BE2C (cell line): ENCODE data around the gene AGBL4.

Source experiments
- DNase-seq: peaks from one replicate; pipeline ENCODE4 v3.0.0-alpha.2; 2020
- H3K27me3 ChIP-seq: fragments of 250-450 bp; sonication (Bioruptor Pico); 2 replicates; pipeline ENCODE4 v1.5.1; 2020; ENCODE audit warnings: mild to moderate bottlenecking
- H3K36me3 ChIP-seq: fragments of 250-450 bp; sonication (Bioruptor Pico); 2 replicates; pipeline ENCODE4 v1.5.1; 2020; ENCODE audit warnings: mild to moderate bottlenecking
- H3K4me1 ChIP-seq: fragments of 250-450 bp; sonication (Bioruptor Pico); 2 replicates; pipeline ENCODE4 v1.5.1; 2020
- H3K4me3 ChIP-seq: 2 replicates; pipeline ENCODE4 v1.5.1; 2011; ENCODE audit warnings: low read depth, low read length
- H3K9me3 ChIP-seq: fragments of 250-450 bp; sonication (Bioruptor Pico); 2 replicates; pipeline ENCODE4 v1.5.1; 2020
- CTCF ChIP-seq: IDR thresholded peaks from 2 replicates; pipeline ENCODE4 v1.5.1; 2012; ENCODE audit warnings: mild to moderate bottlenecking, low read depth, low read length

The AGBL4 gene

GRCh38 chr1:48693674-48694320 lies 1330.0 kb downstream of the AGBL4 start:
- Histone ChIP-seq H3K4me3 (no peak overlapping the region), H3K36me3 (no peaks in the 10 kb centered on the region), H3K9me3 (no peaks in the 10 kb centered on the region), H3K27me3 (no peaks in the 10 kb centered on the region), H3K4me1 (no peaks in the 10 kb centered on the region)
- DNase-seq, result no peak
- TF ChIP-seq CTCF, result no peak

- Histone ChIP-seq H3K4me1 (no peaks in the 10 kb centered on the region), H3K4me3 (no peak overlapping the region), H3K27me3 (no peaks in the 10 kb centered on the region), H3K9me3 (no peaks in the 10 kb centered on the region), H3K36me3 (no peaks in the 10 kb centered on the region)
- no peak for DNase-seq
- TF ChIP-seq CTCF, result no peak
Measured at GRCh38 chr1:48693180-48693579, 1330.6 kb downstream of the AGBL4 start.

GRCh38 chr1:48692235-48692634 lies 1331.5 kb downstream of the AGBL4 start:
- Histone ChIP-seq H3K27me3 (no peaks in the 10 kb centered on the region), H3K4me3 (no peak overlapping the region), H3K4me1 (no peaks in the 10 kb centered on the region), H3K9me3 (no peaks in the 10 kb centered on the region), H3K36me3 (no peaks in the 10 kb centered on the region)
- no peak for TF ChIP-seq CTCF
- DNase-seq, result no peak

GRCh38 chr1:48691429-48692001 lies 1332.2 kb downstream of the AGBL4 start:
- DNase-seq, result no peak
- H3K9me3 ChIP-seq, result no peaks in the 10 kb centered on the region
- no peak for TF ChIP-seq CTCF
- no peaks in the 10 kb centered on the region for H3K4me1 ChIP-seq
- H3K27me3 ChIP-seq, result no peaks in the 10 kb centered on the region
- H3K36me3 ChIP-seq, result no peaks in the 10 kb centered on the region
- H3K4me3 ChIP-seq, result no peak overlapping the region

GRCh38 chr1:48688102-48688760 lies 1335.5 kb downstream of the AGBL4 start:
- DNase-seq, result no peak
- Histone ChIP-seq H3K9me3 (no peaks in the 10 kb centered on the region), H3K36me3 (no peaks in the 10 kb centered on the region), H3K4me1 (no peaks in the 10 kb centered on the region), H3K27me3 (no peaks in the 10 kb centered on the region), H3K4me3 (no peak overlapping the region)
- peak; percentile 35 for TF ChIP-seq CTCF

- no peaks in the 10 kb centered on the region for H3K36me3 ChIP-seq
- H3K27me3 ChIP-seq, result no peaks in the 10 kb centered on the region
- DNase-seq, result no peak
- H3K4me1 ChIP-seq, result no peaks in the 10 kb centered on the region
- TF ChIP-seq CTCF, result no peak
- no peaks in the 10 kb centered on the region for H3K9me3 ChIP-seq
- H3K4me3 ChIP-seq, result no peak overlapping the region
Measured at GRCh38 chr1:48687282-48688045, 1336.3 kb downstream of the AGBL4 start.
